Renal cortex interstitium (tissue), 11 donors: ENCODE data around the gene LUC7L2. TPM values are rescaled to one million over a fixed set of nuclear protein-coding genes. Genes with fewer than 3 reads are reported as not detected.
"Not testable (repeated sequence)": the region's sequence is repeated elsewhere in the genome, so short reads cannot be mapped to it uniquely, and the experiment has no call there.

Experiments used
- DNase-seq, 11 donors: peaks; one replicate each; pipeline ENCODE4 v3.0.0-alpha.2; 2013; ENCODE audit warnings: low read depth in 9 of 11, low spot score in 4 of 11; ENCODE audit errors: extremely low read depth in 1 of 11
- polyA plus RNA-seq, 3 donors: library from polyadenylated mRNA; unstranded; fragments of 120-200 nt; gene quantifications; one replicate each; pipeline ENCODE4 v1.2.1, GENCODE V29; 2013; ENCODE audit not compliant: insufficient read length in 3 of 3

Gene LUC7L2
- polyA plus RNA-seq, 3 donors: 118 to 182 (median 151) TPM

DNA sequence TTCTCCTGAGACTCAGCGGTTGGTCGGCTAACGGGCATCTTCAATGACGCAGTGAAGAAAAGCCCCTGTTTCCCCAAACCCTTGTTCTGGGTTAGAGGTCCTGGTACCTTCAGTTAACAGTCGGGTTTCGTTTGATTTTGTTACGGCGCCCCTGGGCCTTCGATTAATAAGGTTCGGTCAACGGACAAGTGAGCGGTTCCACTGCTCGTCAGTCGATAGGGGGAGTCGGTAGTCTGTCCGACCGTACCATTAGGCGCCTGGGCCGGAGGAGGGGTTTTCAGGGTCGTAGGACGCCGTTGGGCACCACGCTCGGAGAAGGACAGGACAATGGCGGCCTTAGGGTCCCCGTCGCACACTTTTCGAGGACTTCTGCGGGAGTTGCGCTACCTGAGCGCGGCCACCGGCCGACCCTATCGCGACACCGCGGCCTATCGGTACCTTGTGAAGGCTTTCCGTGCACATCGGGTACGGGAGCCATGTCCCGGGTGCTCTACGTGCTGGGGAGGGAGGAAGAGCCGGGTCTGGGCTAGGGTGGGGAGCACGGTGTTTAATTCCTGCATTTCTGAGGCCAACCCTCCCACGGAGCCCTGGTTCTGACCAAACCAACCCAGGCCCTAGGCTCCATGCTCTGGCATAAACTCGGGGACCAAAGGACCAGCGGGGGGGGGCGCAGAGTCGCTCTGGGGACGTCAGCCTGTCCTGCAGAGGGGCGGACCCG is 18.5 kb upstream of the LUC7L2 start, which contains the start of gene FMC1:
TSS of gene FMC1 (plus strand) at position 280 of the 718 bp plus-strand sequence. CDS start at position 328, 48 bp downstream.
- DNase-seq: peak; percentile 83 to 93 (median 90)

DNA sequence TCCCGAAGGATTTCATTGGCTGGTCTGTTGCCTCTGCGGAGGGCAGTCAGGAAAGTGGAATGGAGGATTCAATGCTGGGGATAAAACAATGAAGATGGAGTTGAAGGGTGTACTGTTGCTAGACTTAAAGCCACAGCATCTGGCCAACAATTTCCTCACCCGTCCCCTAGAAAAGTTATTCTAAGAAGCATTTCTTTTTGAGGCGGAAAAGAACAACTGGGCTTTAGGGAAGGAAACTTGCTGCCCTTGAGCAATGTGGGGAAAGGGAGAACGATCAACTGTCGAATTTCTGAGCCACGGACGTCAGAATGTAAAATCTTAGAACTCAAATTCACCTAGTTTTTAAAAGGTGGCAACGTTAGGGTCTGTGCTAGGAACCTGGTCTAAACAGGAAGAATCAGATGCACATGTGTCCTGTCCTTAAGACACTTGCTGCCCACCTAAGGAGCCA is 17.9 kb upstream of the LUC7L2 start:
- peak in 1 of 11 donors; percentile 44 for DNase-seq

DNA sequence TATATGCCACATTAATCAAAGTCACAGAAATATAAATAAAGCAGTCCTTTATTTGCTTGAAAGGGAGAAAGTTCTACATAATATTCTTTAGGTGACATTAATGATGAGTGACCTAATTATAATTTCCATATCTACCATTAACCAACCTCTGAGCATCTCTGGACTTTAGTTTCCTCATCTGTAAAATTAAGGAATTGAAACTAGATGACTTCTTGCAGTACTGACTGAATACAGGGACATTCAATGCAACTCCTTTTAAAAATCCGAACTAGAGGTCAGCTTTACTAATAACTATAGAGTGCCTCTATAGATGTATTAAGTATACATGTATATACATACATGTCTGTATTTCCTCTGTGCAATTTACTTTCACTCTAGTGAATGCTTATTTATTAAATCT is 14.7 kb upstream of the LUC7L2 start:
- no peak for DNase-seq

DNA sequence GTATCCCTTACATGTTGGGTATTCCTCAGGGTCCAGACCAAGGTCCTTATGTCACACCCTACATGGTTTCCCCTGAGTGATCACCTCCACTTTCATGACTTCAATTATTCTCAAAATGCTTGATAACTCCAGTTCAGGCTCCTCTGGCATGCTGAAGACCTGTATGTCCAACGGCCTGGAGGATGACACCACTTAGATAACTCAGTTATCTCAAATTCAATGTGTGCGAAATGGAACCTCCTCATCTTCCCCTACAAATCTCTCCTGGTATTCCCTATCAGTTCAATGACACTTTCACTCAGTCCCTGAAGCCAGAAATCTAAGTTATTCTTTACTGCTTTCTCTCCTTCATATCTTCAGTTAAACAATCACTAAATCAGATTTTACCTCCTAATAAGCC is 8.7 kb upstream of the LUC7L2 start:
- no peak for DNase-seq

DNA sequence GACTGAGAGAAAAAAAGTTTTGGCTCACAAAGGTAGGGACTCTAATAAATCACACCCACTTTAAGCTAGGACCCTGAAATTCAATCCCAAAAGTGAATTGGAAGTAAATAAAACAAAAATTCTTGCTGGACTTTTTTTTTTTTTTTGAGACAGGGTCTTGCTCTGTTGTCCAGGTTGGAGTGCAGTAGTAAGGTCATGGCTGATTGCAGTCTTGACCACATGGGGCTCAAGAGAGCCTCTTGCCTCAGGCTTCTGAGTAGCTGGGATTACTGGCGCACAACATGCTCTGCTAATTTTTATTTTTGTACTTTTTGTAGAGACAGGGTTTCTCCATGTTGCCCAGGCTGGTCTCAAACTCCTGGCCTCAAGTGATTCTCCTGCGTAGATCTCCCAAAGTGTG is 5.0 kb upstream of the LUC7L2 start:
- DNase-seq: no peak

DNA sequence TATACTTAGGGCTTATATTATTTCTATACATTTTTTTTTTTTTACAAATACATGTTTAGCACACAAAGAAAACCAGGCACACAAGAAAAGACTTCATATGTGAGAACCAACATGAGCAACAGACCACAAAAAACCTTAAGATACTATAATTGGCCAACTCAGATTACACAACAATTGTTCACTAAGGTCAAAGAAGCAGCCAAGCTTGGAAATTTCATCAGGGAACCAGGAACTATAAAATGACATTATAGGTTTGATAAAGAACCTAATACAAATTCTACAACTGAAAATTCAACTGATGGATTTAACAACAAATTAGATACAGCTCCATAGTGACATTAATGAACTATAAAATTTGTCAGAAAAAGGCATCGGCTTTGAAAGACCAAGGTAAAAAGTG is 4.4 kb upstream of the LUC7L2 start:
- DNase-seq: no peak

DNA sequence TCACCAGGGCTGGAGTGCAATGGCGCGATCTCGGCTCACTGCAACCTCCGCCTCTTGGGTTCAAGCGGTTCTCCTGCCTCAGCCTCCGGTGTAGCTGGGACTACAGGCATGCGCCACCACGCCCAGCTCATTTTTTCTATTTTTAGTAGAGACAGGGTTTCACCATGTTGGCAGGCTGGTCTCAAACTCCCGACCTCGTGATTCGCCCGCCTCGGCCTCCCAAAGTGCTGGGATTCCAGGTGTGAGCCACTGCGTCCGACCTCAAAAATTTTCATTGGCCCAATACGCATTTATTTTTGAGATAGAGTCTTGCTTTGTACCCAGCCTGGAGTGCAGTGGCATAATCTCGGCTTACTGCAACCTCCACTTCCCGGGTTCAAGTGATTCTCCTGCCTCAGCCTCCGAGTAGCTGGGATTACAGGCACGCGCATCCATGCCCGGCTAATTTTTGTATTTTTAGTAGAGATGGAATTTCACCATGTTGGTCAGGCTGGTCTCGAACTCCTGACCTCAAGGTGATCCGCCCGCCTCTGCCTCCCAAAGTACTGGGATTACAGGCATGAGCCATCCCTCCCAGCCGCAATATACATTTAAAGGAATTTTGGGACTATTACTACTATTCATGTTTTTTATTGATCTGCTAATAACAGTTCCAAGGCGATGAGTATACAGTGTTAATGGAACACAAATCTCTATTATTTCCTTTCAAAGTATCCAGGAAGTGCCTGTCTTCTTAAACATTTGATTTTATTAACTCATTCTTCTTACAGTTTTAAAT is 1.8 kb upstream of the LUC7L2 start:
- not testable (repeated sequence) for DNase-seq

DNA sequence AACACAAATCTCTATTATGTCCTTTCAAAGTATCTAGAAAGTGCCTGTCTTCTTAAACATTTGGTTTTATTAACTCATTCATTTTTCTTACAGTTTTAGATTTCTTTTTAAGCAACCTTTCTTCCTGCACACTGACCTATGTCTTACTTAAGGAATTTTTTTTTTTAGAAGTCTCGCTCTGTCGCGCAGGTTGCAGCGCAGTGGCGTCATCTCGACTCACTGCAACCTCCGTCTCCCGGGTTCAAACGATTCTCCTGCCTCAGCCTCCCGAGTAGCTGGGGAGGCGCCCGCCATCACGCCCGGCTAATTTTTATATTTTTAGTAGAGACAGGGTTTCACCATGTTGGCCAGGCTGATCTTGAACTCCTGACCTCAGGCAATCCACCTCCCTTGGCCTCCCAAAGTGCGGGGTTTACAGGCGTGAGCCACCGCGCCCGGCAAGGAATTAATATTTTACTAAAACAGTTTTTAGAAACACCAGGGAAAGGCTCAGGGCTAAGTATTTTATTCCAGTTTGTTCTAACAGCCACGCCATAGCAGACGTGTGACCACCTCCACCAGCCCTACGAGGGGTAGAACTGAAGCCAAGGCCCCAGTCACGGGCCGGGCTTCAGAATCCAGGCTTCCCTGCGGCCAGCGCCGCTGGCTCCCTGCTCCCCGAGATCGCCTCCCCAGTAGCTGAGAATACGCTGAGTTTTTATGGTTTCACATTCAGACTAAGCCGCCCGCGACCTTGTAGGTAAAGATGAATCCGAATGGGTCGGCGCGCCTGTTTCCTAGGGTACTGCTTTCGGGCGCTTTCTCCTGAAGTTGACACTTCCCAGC is 941 bp upstream of the LUC7L2 start:
- DNase-seq: peak in 3 of 11 donors; percentile 33 to 45 (median 35)

DNA sequence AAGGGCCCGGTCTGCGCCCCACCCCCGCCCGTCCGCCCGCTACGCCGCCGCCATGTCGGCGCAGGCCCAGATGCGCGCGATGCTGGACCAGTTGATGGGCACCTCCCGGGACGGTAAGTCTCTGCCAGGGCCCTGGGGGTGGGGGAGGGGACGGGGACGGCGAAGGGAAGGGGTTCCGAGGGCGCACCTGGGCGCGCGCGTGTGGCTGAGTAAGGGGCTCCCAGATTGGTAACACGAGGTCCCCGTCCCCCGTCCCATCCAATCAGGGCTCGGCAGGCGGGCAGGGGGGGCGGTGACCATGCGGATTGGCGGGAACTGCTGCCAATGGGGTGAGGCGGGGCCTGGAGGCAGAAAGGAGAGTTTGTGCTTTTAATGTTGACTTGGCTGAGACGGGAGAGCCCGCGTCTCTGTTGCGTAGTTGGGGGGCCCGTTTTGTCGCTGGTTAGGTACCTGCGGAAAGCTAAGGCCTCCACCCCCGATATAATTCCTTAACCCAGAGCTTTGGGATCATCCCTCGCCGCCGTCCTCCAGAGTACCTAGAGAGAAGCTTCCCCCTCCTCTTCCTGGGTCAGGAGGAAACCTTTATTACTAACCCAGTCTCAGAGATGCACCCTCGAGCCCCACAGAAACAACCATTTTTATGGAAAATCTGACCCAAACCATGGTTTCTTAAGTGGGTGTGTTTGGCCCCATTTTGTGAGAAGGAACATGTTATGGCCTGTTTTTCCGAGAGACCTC is 685 bp downstream of the LUC7L2 start:
- peak; percentile 83 to 96 (median 93) for DNase-seq

DNA sequence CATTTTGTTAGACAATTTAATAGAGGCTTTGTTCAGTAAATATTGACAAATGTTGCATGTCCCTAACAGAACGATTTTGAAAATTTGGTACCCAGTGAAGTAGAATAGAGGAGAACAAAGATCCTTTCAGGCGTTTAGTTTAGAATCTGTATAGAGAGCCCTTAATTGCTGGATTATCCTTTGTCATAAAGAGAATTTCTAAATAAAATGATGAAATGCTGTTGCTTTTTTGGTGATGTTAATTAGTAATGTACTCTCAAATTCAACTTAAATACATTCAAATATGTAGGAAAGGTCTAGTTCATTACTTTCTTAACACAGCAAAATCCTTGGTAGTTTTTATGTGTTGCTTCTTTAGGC is 1.2 kb downstream of the LUC7L2 start:
- DNase-seq: no peak

DNA sequence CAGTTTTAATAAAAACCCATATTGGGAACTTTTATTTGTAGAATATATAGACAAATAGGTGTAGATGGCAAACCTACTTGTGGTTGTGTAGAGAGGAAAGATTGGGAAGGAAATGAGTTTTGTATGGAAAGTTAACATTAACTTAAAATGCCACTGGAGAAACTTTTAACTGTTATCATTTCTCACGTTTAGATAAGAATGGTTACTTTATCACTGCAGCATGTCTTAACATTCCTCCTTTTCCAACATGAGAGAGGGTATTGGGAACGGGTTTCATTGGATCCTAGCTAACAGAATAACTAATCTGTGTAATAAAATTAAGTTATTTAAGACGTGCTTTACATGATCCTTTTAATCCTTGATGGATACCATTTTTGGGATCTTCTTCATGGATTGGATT is 1.8 kb downstream of the LUC7L2 start:
- no peak for DNase-seq

DNA sequence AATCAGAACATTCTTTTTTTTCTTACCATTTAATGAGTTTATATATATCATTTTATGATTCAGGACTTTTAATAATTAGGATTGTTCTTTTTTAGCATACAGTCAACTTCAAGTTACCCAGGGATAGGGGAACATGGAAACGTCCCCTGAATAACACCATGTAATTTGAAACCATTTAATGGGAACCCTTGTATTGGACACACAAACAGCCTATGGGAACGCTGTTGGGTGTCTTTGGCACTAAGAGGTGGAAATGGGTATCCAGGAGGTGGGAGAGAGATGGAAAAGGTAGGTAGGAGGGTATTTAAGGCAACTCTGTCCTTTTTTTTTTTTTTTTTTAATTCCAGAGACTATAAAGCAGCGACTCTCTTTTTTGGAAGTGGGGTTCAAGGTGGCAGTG is 2.6 kb downstream of the LUC7L2 start:
- DNase-seq: no peak

DNA sequence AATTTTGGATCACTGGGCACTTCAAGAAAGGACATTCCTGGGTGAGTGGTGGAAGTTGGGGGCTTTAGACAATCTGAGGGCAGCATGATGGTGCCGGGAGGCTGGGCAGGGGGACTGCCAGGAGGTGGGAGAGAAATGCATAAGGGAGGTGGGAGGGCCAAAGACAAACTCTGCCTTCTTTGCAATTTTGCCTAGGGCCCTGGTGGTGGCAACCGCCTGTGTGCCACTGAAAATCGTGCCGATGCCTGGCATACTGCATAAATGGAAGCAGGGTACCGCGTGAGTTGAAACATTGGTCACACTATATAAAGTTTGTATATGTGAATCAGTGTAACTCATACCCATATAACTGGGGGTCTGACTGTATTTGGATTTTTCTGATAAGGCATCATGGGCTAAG is 3.3 kb downstream of the LUC7L2 start:
- no peak for DNase-seq

DNA sequence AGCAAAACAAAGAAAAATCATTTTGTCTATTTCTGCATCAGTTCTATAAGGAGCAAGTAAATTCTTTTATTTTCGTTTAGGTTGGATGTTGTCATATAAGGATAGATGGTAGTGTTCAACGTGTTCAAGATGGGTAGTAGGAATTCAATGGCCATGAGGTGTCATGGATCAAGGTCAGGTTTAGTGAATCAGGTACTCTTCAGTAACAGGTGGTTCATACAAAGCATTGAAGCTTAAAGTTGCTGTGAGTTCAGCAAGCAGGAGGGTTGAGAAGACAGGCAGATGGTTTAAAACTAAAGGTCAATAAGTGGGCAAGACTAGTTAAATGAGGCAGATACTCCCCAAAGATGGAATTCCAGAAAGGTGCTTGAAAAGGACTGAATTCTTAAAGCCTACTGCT is 5.6 kb downstream of the LUC7L2 start:
- DNase-seq: no peak

DNA sequence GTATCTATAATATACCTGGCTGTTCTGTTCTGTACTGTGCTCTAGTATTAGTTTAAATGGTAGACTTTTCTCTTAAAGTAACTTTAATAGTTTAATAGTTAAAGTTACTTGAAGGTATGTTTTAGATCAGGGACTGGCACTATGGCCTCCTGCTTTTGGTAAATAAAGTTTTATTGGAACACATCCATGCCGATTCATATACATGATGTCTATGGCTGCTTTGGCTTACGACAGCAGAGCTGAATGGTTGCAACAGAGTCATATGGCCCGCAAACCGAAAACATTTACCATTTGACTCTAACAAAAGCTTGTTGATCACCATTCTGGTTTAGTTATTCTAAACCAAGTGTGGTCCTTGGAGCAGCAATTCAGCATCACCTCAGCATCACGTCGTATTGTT is 6.7 kb downstream of the LUC7L2 start:
- no peak for DNase-seq

DNA sequence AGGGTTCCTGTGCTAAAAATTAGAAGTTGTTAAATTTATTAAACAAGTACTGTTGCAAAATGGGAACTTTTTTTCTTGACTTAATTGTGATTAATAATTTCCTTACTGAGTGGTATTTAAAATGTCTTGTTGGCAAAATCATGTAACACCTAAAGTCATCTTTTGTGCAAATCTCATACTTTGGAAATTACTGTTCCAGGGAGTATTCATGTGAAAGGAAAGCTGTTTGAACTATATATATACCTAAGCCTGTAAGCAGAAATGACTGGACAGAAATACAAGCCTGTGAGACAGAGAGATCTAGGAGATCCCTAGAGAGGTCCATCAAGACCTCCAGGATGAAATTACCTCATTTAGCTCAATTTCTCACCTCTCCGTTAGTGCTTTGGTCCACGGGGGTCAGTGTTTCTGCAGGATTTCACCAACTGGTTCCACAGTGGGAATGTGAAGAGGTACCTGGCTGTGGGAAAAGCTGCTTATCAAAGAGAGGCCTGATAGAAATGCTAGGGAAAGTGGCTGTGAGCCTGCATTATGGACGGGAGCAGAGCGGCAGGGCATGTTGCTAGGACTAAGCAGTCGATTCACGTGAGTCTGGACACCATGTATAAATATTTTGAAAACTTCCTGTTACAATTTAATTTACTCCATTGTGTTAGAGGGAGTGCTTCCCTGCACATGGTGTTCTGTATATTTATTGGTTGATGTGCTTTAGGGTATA is 7.9 kb downstream of the LUC7L2 start:
- no peak for DNase-seq

DNA sequence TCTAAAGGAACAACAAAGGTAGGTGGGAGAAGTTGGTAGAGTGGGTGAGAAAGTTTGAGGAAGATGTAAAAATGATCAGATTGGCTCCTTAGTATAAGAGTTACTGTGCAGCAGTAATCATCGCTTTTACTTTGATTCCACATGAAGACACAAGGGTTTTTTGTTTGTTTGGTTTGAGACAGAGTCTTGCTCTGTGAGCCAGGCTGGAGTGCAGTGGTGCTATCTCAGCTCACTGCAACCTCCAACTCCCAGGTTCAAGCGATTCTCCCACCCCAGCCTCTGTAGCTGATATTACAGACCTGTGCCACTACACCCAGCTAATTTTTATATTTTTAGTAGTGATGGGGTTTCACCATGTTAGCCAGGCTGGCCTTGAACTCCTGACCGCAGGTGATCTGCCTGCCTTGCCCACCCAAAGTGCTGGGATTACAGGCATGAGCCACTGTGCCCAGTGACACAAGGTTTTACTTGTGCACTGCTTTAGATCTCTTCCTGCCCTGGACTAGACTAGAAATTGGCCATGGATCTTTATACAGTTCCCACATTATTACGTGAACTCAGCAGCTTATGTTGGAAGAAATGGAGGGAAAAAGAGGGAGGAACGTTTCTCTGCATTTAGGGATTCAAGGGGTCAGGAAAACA is 10.7 kb downstream of the LUC7L2 start:
- no peak for DNase-seq

DNA sequence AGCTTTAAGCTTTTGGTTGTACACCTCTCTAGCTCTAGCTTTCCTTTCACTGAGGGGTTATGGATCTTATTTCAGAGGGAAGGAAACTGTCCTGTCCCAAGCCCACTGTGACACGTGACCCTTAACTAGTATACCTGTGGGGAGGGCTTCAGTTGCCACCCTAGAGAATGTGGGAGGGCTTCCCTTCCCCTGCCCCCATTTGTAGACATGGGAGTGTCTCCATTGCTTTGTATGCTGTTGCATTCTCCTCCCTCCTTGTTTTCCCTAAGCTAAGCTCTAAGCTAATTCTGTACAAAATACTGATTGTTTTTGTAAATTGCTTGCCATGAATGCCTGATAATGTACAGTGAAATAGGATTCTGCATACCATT is 11.2 kb downstream of the LUC7L2 start:
- DNase-seq: no peak
